Forelimb muscle (tissue), 1 donor: ENCODE data around the gene PIGV. TPM values are rescaled to one million over a fixed set of nuclear protein-coding genes. Genes with fewer than 3 reads are reported as not detected.
"Not testable (repeated sequence)": the region's sequence is repeated elsewhere in the genome, so short reads cannot be mapped to it uniquely, and the experiment has no call there.

Experiments used
- DNase-seq: peaks from one replicate; pipeline ENCODE4 v3.0.0-alpha.2; 2013; ENCODE audit warnings: low read depth
- polyA plus RNA-seq: library from polyadenylated mRNA; unstranded; fragments of 120-200 nt; gene quantifications from one replicate; pipeline ENCODE4 v1.2.1, GENCODE V29; 2013; ENCODE audit not compliant: insufficient read length

Gene PIGV
- polyA plus RNA-seq, 1 donor: 7.1 TPM

DNA sequence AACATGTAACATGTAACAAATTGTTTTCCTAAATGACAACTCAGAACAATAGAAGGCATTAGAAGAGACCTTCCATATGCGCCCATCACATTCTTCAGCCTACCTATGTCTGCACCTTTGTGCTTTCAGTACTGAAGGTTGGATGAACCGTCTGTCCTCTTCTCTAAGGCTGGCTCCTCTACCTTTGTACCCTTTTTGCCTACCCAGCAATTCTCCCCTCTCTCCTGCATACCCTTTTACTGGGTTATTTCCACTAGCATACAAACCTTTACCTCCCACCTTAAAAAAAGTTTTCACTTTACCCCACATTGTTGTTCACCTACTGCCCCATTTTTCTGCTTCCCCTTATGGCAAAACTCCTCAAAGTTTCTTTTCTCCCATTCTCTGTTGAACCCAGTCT, 5.2 kb downstream of the PIGV start:
- no peak for DNase-seq

DNA sequence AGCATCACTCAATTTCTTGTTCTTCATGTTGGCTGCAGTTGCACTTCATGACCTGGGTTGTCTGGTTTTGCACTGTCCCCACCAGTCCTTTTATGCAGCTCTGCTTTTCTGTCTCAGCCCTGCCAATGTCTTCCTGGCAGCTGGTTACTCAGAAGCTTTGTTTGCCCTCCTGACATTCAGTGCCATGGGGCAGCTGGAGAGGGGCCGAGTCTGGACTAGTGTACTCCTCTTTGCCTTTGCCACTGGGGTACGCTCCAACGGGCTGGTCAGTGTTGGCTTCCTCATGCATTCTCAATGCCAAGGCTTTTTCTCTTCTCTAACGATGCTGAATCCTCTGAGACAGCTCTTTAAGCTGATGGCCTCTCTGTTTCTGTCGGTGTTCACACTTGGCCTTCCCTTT, 6.6 kb downstream of the PIGV start:
- no peak for DNase-seq

DNA sequence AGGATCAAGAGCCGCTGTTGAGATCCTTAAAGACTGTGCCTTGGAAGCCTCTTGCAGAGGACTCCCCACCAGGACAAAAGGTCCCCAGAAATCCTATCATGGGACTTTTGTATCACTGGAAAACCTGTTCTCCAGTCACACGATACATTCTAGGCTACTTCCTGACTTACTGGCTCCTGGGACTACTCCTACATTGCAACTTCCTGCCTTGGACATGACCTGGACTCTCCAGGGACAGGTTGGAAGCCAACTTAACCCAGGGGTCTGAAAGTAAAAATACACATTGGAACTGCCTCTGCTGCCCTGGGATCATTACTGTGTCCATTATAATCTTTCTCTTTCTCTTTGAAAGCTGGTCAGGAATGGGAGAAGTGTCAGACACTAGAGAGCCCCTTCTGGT, 9.9 kb downstream of the PIGV start:
- DNase-seq: no peak

DNA sequence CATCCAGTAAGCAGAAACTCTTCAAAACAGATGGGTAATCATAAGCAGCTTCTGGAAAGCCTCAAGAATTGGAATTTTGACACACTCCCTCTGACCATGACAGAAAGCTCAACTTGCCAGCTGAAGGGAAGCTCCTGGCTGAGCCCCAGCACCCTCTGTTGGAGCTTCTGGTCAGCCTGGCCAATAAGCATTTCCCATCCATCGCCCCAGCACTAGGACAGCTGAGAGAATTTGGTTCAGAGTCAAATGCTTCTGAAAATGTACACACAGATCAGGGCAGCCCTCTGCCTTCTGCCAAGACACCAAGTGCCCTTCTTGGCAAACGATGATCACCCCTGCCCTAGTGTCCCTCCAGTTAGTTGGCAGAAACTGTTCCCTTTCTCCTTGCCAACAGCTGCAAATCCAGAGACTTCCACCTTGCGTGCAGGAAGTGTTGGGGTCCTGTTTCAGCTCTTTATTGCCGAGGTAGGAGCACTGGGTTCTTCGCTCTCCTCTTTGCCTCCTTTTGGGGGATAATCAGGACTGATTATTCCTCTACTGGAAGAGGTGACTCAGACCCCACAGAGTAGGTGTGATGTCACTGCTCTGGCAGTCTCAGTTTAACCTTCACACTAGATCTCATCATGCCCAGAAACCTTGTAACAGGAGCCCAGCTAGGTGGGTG, 11.9 kb downstream of the PIGV start:
- DNase-seq: no peak

DNA sequence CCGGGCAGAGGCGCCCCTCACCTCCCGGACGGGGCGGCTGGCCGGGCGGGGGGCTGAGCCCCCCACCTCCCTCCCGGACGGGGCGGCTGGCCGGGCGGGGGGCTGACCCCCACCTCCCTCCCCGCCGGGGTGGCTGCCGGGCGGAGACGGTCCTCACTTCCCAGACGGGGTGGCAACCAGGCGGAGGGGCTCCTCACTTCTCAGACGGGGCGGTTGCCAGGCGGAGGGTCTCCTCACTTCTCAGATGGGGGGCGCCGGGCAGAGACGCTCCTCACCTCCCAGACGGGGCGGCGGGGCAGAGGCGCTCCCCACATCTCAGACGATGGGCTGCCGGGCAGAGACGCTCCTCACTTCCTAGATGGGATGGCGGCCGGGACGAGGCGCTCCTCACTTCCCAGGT, 16.2 kb downstream of the PIGV start:
- not testable (repeated sequence) for DNase-seq

DNA sequence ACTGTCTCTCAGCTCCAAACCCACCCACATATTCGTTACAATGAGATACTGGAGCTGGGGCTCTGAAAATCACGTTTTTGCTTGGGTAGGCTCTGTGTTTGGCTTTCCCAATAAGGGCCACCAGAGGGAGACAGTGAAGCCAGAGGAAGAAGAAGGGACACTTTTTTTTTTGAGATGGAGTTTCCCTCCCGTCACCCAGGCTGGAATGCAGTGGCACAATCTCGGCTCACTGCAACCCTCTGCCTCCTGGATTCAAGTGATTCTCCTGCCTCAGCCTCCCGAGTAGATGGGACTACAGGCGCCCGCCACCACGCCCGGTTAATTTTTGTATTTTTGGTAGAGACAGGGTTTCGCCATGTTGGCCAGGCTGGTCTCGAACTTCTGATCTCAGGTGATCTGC, 22.4 kb downstream of the PIGV start:
- DNase-seq: not testable (repeated sequence)

DNA sequence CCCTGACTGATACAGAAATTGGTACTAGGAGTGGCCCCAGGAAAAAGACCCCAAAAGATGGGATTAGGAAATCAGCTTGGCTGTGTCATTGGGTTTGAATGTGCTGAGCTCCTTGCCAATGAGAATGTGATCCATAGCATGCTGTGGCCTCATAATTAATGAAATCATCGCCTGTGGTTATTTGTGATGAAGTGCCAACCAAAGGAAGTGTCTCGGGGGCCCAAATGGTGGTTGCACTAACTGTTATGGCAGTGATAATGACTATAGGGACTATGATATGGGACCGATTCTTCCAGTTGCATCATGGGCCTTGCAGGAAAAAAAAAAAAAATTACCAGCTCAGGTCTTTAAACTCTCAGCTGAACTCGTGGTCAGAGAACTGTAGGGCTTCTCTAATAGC, 23.3 kb downstream of the PIGV start:
- no peak for DNase-seq

DNA sequence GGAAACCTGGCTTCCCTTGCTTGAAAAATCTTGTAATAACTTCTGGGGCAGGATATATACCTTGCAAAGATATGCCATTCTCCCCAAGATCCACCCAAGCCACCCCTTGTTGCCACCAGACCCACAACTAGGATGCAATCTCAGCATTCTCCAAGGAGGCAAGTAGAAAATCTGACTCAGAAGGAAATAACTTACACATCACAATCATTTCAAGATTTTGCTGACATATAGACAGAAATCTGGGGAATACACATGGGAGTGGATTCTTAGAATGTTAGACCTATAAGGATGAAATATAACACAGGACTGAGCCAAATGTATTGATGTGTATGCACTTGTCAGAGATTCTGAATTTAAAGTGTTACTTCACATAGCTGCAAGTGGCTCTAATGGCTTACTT, 24.0 kb downstream of the PIGV start:
- no peak for DNase-seq

DNA sequence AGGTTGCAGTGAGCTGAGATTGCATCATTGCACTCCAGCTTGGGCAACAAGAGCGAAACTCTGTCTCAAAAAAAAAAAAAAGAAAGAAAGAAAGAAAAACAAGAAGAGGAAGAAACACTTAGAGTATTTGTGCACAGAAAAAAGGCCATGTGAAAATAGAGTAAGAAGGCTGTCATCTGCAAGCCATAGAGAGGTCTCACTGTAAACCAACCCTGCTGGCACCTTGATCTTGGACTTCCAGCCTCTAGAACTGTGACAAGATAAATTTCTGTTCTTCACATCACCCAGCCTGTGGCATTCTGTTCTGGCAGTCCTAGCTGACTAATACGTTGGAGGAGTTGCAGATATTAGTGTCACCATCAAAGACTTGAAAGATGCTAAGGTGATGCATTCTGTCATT, 26.6 kb downstream of the PIGV start:
- DNase-seq: no peak

DNA sequence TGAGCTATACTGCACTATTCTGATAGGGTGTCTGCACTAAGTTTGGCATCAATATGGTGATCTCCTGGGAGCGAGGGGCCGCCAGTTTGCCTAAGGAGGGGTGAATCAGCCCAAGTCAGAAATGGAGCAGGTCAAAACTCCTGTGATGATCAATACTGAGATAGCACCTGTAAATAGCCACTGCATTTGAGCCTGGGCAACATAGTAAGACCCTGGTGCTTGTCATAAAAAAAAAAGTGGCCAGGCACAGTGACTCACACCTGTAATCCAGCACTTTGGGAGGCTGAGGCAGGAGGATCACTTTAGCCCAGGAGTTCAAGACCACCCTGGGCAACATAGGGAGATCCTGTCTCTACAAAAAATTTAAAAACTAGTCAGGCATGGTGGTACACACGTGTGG, 27.1 kb downstream of the PIGV start:
- DNase-seq: no peak

DNA sequence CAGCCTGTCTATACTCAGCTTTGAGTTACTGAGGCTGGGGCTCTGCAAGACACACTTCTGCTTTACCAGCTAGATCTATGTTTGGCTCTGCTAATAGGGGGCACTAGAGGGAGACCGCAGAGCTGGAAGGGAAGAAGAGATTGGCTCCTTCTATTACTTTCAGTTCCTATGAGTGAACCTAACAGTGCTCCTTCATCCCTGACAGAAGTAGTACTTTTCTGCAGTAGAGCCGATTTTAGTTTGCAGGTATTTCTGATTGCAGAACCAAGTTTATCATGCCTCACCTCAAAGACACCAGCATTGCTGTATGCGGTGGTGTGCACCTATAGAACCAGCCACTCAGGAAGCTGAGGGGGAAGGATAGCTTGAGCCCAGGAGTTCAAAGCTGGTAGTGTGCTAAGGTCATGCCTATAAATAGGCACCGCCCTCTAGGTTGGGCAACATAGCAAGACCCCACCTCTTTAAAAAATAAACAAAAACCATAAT, 33.1 kb downstream of the PIGV start:
- no peak for DNase-seq

DNA sequence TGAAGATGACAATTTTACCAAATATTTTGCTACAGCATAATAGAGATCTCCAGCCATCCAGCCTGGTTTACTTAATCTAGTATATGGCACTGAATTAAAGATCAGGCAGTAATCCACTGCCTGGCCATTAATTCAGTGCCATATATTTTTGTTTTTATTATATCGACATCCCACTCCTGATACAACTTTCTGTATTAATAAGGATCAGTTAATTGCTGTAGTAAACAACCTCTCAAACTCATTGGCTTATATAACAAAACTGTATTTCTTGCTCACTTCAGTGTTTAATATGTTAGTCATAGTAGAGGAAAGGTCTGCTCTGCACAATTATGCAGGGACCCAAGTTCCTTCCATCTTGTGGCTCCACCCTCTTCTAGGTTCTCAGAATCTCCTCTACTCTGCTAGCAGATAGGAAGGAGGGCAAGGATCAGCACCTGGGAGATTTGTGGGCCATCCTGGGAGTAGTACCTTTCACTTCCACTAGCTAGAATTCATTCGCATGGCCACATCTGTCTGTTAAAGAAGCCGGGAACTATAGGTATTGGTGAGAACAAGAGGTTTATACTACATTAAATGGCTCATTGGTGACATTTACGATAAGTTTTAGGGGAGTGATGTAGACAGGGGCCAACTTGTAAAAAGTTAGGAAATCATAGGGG, 35.1 kb downstream of the PIGV start:
- DNase-seq: no peak

DNA sequence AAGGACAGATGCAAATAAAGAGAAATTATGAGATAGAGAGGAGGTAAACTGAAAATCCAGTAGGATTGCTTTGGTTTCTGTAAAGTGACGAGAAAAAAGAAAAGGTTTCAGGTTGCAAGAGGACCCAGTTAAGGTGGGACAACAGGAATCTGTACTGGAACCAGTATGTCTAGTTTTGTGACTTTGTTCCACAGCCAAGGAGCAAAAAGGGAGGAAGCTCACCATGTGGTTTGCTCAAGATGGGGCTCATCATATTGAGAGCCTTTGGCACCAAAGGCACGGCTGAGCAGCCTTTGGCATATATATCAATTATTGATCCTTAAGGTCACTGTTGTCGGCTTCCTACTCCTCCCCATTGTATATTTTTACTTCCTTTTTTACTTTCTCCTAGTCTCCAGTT, 37.0 kb downstream of the PIGV start:
- no peak for DNase-seq

DNA sequence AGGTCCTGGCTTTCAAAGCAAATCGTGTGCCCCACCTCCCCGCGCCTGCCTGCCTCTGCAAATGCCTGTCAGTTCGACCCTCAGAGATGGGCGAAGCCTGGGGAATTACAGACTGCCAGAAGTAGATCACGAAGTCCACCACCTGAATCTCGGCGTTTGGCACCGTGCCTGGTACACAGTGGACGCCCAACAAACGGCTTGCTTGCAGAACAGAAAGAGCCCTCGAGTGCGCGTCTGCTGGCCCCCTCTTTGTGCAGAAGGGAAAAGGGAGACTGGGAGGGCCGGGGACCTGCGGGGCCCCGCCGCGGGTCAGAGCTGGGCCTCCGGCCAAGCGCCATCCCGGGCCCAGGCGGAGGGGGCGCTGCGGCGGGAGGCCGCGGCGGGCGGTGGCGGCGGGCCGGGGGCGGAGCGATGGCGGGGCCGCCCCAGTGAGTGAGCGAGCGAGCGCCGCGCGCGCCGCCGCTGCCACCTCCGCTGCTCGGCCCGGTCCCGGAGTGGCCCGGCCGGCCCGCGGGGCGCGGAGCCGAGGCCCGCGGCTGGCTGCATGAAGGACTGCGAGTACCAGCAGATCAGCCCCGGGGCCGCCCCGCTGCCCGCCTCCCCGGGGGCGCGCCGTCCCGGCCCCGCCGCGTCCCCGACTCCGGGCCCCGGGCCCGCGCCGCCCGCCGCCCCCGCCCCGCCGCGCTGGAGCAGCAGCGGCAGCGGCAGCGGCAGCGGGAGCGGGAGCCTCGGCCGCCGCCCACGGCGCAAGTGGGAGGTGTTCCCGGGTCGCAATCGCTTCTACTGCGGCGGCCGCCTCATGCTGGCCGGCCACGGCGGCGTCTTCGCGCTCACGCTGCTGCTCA, 38.7 kb downstream of the PIGV start, which contains the start of gene ZDHHC18:
TSS of gene ZDHHC18 (plus strand) at position 428 of the 845 bp plus-strand sequence. CDS start at position 545, 117 bp downstream.
- DNase-seq: no peak

DNA sequence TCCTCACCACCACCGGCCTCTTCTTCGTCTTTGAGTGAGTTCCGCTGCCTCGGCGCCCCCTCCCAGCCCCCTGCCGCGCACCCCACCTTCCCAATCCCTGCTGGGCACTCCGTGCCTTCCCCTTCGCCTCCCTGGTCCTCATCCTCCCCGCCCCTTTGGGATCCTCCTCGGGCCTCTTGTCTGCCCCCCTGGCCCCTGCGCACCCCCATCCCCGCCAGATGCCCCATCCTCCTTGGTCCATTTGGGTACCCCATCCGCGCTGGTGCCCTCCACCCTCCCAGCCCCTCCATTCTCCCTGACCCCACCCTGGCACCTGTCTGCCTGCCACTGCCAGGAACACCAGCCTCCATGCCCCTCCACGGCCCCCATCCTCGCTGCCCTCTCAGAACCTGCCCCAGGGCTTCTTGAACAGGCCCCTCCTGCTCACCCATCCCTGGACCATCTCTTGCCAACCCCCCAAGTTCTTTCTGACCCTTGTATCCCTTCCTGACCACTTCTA, 39.4 kb downstream of the PIGV start:
- no peak for DNase-seq

DNA sequence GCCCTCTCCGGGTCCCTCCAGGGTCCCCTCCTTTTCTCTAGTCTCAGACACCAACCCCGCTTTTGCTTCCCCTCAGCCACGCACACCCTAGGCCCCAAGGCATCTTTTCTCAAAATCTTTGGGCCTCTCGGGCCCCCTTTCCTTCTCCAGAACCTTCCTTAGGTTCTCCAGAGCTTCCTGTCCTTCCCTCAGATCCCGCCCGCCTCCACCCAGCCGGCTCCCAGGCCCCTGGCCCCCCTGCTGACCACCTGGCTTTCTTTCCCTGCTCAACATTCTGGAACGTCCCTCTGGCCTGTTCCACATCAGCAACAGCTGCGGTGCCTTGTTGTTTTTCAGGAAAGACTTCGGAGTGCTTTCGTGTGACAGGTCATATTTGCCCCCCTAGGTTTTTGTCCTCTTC, 39.9 kb downstream of the PIGV start:
- DNase-seq: no peak

DNA sequence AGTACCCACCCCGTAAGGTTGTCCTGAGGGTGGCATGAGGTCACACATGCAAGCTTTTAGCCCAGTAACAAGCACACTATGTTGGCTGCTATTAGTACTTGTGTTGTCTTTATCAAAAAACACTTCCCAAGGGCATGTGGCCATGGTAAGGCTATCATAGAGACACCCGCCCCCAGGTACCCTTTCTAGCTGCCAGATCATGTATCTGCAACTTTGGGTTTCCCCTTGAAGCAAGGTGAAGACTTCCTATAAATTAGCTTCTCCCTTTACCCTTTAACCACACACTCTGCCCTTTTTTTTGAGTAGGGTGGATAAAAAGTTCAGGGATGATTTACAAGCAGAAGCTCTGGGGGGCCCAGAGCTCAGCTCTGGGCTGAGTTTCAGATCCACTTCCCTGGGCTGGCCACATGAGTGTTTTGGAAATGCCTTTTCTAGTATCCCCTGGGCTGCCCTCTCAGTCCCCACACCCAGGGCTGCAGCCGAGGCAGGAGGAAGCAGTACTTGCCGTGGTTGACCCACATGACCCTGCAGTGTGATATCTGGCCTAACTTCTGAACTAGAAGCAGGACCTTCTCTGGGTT, 40.8 kb downstream of the PIGV start:
- DNase-seq: no peak

DNA sequence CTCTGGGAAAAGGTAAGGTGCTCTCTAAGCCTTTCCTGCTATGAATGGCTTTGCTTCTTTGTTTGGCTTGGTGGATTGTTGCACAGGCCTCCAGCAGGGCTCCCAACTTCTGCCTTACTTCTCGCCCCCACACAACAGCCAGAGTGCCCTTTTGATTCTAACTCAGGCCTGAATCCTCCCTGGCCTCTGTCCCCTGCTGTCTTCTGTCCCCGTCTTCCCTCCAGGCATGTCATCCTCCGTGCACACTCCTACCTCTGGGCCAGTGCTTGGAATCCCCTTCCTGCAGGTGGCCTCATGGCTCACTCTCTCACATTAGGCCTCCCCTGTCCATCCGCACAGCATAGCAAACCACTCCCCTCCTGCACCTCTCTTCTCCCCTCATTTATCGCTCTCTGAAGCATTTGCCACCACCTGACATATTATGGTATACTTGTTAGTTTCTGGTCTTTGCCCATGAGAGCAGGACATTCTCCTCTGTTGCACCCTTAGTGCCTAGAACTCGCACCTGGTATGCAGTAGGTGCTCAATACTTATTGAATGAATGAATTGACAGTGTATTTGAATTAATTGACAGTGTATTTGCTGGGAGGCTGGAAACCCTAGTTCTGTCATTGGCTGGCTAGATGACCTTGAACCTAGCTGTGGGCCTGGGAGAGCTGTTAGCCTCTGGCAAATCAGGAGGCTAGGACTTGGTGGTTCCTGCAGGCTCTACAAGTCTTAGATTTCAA, 41.6 kb downstream of the PIGV start:
- no peak for DNase-seq

DNA sequence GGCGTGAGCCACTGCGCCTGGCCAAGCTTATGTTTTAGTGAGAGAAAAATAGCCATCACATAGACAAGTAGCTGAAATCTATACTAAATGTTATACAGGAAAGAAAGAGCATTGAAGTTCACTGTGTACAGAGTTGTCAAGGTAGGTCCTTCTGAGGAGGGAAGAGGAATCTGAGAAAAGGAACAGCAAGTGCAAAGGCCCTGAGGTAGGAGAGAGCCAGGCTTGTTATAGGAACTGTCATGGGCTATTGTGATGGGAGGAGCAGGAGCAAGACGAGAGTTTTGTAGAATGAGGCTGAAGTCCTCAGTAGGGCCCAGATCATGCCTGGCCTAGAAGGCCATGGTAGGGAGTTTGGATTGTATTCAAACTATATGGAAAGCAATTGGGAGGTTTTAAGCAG, 43.3 kb downstream of the PIGV start:
- no peak for DNase-seq

DNA sequence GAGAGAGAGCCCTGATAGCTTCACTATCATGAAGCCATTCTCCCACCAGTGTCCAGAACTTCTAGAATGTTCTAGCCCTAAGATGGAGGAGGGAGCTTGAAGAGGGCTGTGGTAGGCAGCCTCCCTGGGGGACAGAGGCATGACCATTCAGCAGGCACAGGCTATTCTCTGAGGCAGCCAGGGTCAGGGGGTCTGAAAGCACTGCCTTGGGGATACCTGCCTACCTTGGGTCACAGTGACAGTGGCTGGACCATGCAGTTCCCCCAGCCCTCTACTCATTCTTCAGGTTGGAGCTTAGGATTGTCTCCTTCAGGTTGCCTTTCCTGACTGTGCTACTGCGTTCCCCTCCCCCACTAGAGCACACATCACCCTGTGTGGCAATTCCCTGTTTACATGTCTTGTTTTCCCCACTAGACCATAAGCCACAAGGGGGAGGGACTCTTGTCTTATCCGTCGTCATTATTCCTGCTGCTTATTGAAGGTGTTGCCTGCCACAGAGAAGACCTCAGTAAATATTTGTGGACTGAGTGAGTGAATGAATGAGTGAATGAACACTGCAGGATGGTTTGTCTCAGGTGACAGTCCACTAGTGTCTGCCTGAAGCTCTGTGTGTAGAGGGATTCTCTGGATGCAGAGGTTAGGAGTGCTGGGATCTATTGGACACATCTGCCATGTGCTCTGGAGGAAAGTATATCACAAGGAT, 43.9 kb downstream of the PIGV start:
- DNase-seq: no peak
